ENCODE measurements around the gene FLNC. TPM values are rescaled to one million over a fixed set of nuclear protein-coding genes. Genes with fewer than 3 reads are reported as not detected.

Gene FLNC
- total RNA-seq, 4 donors from 2014 or later: 16.5 to 126 (median 105) TPM

DNA sequence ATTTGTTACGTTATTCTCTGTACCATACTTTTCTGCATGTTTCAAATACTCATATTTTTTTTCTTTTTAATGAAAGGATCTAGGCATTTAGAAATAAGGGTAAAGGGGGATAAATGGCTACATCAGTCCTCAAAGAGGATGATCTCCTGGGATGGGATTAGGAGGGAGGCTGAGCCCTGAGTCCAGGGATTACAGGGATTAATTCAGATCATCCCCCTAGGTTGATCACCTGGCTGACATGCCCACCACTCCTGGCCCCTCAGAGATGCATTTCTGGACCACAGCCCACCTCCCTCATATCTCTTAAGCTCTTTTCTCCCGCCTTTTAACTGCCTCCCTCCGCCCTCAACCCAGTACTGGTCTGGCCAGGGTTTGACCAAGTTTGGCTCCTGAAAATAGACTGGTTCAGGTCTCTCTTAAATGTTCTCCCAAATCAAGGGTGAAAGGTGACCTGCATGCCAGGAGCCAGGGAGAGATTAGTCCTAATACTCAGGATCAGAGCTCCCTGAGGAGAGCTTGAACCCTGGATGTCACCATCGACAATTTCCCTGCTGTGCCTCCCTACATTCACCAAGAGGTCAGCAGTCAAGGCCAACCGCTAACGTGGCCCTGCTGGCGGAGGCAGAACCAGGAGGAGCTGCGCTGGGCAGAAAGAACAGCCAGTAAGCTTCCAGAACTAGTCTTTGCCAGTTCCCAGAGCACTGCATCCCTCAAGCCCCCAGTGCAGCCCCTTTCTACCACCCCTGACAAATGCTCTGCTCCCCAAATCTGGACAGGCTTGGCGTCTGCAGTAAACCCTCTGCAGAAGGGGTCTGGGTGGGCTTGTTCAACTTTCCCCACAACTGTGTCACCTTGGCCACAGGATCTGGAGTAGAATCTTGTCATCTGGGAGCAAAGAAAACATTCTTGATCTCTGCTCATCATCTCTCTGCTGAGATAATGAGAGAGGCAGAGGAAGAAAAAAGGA, 41.5 kb upstream of the FLNC start:
- TF ChIP-seq POLR2A (IDR thresholded peaks at IDR 0.05): no peak
- TF ChIP-seq, protein P1, sequence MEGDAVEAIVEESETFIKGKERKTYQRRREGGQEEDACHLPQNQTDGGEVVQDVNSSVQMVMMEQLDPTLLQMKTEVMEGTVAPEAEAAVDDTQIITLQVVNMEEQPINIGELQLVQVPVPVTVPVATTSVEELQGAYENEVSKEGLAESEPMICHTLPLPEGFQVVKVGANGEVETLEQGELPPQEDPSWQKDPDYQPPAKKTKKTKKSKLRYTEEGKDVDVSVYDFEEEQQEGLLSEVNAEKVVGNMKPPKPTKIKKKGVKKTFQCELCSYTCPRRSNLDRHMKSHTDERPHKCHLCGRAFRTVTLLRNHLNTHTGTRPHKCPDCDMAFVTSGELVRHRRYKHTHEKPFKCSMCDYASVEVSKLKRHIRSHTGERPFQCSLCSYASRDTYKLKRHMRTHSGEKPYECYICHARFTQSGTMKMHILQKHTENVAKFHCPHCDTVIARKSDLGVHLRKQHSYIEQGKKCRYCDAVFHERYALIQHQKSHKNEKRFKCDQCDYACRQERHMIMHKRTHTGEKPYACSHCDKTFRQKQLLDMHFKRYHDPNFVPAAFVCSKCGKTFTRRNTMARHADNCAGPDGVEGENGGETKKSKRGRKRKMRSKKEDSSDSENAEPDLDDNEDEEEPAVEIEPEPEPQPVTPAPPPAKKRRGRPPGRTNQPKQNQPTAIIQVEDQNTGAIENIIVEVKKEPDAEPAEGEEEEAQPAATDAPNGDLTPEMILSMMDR (IDR thresholded peaks at IDR 0.05): no peak
- Histone ChIP-seq H3K4me1 (peaks cover 0 to 14% of the 10 kb centered on the region in 2 donors), H3K4me3 (no peak overlapping the region), H3K9me3 (no peaks in the 10 kb centered on the region), H3K36me3 (no peaks in the 10 kb centered on the region), H3K27me3 (no peaks in the 10 kb centered on the region), H3K27ac (no peak overlapping the region)
- no peak for DNase-seq
- intact Hi-C loops (cut with DNase I; ENCODE audit: low total_unique reads): no loop called here

DNA sequence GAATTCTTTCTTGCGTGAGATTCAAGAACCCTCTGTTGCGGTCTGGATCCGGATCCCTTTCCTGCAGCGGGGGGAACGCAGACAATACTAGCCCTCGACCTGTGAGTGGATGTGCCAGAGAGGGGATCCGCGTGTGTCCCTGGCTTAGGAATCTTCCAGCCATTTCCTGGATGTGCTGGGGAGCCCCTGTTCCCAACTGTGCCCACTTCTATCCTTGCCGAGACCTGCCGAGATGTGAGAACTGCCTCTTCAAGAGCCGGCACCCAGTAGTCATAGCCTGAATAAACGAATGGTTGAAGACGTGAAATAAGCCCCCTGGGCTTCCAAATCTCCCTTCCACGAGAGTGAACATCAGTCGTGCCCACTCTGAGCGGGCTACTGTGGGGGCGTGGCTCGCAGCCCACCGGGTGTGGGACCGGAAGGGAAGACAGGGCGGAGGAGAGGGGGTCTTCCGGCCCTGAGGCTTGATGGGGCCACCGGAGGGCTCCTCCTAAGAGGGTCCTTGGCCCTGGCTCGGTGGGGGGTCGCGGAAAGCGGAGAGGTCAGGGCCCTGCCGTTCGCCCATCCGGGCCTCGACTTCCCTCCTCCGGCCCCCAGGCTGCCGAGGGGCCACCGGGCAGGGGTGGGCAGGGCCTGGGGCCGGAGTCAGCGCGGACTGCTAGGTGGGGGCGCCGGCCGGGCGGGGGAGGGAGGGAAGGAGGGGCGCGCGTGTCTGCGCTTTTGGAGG, 39.7 kb upstream of the FLNC start:
- intact Hi-C loops (cut with DNase I; ENCODE audit: low total_unique reads): loop anchor here (5.0 kb wide), 1 partner anchor 82 kb away; no protein-coding TSS in a partner anchor
- peak overlapping the region; percentile 65 to 77 for H3K4me3 ChIP-seq

DNA sequence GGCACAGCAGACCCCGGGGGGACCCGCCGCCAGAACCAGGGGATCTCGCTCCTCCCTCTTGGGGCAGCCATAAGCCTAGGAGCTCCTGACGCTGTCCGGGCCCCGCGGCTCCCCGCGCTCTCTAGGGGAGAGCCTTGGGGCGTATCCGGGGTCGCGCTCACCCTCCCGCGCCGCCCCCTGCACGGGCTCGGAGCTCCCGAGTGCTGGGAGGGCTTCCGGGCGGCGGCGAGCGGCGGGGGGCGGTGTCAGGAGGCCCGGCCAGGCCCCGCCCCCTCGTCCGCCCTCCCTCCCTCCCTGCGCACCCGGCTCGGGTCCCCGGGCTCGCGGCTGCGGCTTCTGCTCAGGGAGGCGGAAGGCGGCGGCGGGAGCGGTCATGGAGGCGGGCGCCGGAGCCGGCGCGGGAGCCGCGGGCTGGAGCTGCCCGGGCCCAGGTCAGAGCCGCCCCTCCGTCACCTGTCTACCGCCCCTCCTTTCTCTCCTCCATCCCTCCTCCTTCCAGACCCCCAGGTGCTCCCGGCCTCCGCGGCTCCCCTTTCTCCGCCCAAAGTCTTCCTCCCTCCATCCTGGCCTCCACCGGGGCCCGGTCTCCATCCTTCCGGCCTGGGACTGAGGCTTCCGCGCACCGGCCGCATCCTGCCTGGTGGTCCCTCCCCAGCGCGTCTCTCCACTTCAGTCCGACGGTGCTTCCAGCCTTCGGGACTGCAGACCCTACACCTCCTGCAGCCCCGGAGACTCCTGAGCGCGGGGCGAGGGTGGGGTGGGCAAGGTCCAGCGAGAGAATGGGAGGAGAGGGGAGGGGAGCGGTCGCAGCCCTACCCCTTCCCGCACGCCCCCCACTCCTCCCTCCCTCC, 38.9 kb upstream of the FLNC start, which contains the start of gene CCDC136:
Gene CCDC136 (plus strand): TSS at position 848 of the 851 bp plus-strand sequence. CDS start 444 bp downstream, outside the sequence.
- peak within 1 kb of the TSS; percentile 81 to 86 for H3K27ac ChIP-seq
- H3K36me3 ChIP-seq: no peaks in the 10 kb centered on the region
- H3K9me3 ChIP-seq: no peaks in the 10 kb centered on the region
- peaks cover 0 to 14% of the 10 kb centered on the region in 2 donors for H3K4me1 ChIP-seq
- no peaks in the 10 kb centered on the region for H3K27me3 ChIP-seq
- peak in 1 of 2 donors; percentile 43 for TF ChIP-seq POLR2A (IDR thresholded peaks at IDR 0.05)
- TF ChIP-seq, protein P1 (IDR thresholded peaks at IDR 0.05): no peak
- DNase-seq: peak; percentile 65 to 66
- peak within 1 kb of the TSS; percentile 65 to 77 for H3K4me3 ChIP-seq
- intact Hi-C loops (cut with DNase I; ENCODE audit: low total_unique reads): loop anchor here (5.0 kb wide), 1 partner anchor 81 kb away; no protein-coding TSS in a partner anchor

More for the DNA sequence above, 39.7 kb upstream of the FLNC start:
- DNase-seq: no peak
- Histone ChIP-seq H3K9me3 (no peaks in the 10 kb centered on the region), H3K36me3 (no peaks in the 10 kb centered on the region), H3K27ac (peak overlapping the region; percentile 81 to 86), H3K27me3 (no peaks in the 10 kb centered on the region), H3K4me1 (peaks cover 0 to 14% of the 10 kb centered on the region in 2 donors)
- TF ChIP-seq POLR2A (IDR thresholded peaks at IDR 0.05): no peak
- TF ChIP-seq, protein P1 (IDR thresholded peaks at IDR 0.05): no peak

DNA sequence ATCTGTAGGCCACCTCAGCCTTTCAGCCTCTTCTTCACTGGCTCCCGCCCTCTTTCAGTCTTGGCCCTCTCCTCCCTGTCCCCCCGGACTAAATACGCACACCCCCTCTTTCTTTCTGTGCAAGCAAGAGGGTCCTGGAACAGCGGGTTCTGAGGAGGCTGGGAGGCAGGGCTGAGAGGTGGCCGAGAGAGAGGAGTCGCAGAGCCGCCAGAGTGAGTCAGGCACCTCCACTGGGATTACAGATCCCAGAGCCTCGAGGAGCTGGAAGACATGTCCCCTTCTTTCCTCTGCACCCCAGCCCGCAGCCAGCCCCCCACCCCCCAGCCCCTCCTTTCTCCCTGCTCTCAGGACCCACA, 38.3 kb upstream of the FLNC start:
- Histone ChIP-seq H3K27me3 (no peaks in the 10 kb centered on the region), H3K27ac (peak overlapping the region; percentile 81 to 86), H3K36me3 (no peaks in the 10 kb centered on the region), H3K4me3 (peak overlapping the region; percentile 65 to 77), H3K9me3 (no peaks in the 10 kb centered on the region), H3K4me1 (peaks cover 0 to 14% of the 10 kb centered on the region in 2 donors)
- TF ChIP-seq, protein P1 (IDR thresholded peaks at IDR 0.05): no peak
- TF ChIP-seq POLR2A (IDR thresholded peaks at IDR 0.05): no peak
- DNase-seq: no peak
- intact Hi-C loops (cut with DNase I; ENCODE audit: low total_unique reads): loop anchor here (5.0 kb wide), 1 partner anchor 80 kb away; no protein-coding TSS in a partner anchor

All from uterus (tissue), 4 donors.